GM12875 (cell line): ENCODE results near the gene ZBP1.

Experiments
- H3K4me3 ChIP-seq: one replicate; pipeline ENCODE4 v1.5.1; 2011; ENCODE audit warnings: low read depth, low read length, control low read depth
- CTCF ChIP-seq: IDR thresholded peaks from 2 replicates; pipeline ENCODE4 v1.5.1; 2011; ENCODE audit warnings: low read depth, mild to moderate bottlenecking, control low read depth, inconsistent platforms, low read length, moderate library complexity, borderline replicate concordance; ENCODE audit not compliant: insufficient read depth

ZBP1 gene

GRCh38 chr20:57590485-57591288, 29.5 kb downstream of the ZBP1 start:
- TF ChIP-seq CTCF: no peak
- no peak overlapping the region for H3K4me3 ChIP-seq

DNA sequence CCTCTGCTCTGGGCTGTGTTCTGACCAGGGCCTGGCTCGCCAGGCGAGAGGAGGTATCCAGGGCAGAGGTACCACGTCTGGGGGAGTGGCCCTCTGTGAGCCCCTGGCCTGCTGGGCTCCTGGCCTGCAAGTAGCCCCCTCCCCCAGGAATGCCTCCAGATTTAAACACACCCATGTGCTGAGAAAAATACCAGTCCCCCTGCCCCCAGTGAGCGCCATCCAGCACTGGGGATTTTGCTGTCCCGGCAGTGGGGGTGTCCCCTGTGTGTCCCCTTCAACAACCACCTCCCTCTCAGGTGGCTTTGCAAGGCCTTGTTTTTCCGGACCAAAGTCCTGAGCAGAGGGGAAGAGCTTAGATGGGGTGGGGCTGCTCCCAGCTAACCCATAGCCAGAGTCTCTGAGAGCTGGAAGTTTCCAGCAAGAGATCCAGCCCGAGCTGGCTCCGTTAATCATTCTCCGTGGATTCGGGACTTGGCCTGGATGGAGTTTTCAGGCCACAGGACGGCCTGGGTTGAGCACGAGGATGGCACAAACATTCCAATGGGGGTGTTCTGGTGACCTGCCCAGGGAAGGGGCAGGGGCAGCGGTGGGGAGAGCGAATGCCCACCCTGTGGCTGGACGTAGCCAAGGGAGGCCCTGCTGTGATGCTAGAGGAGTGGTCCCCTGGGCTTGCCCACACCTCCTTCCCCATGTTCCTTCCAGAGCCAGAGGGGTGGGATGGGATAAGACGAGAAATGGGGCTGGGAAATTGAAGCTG, 30.3 kb downstream of the ZBP1 start:
- H3K4me3 ChIP-seq: no peak overlapping the region
- no peak for TF ChIP-seq CTCF

GRCh38 chr20:57589123-57589727, 31.0 kb downstream of the ZBP1 start:
- no peak overlapping the region for H3K4me3 ChIP-seq
- TF ChIP-seq CTCF: no peak

DNA sequence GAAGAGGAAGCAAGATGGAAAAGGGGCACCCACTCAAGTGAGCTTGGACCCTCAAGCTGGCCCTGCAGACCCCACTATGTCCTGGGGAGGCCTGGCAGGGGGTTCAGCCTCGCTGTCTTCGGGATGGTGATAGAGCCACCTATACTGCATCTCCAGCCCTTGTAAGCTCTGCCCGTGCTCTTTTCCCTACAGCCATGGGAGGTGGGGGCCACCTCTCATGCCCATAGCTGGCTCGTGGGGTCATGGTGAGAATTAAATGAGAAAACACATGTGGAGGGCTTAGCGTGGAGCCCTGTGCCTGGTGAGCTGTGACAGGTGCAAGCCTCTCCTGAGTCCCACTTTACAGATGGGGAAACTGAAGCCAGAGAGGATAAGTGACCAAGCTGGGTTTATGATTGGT, 31.6 kb downstream of the ZBP1 start:
- no peak overlapping the region for H3K4me3 ChIP-seq
- no peak for TF ChIP-seq CTCF

DNA sequence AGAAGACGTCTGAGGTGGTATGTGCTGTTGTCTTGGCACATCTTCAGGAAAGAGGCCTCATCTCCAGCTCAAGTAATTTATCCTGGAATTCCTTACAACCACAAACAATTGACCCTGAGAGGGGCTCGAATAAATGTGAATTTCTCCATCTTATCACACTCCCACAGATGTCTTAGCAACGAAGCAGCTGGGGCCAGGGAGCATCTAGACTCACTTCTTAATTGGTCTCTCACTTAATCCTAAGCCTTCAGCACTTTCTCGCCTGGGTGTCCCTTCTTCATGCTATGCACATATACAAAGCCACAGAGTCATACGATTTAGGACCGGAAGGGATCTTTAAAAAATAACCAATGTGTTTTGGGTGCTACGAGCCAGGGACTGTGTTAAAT, 32.2 kb downstream of the ZBP1 start:
- no peak overlapping the region for H3K4me3 ChIP-seq
- TF ChIP-seq CTCF: no peak

GRCh38 chr20:57587278-57587988, 32.8 kb downstream of the ZBP1 start:
- no peak overlapping the region for H3K4me3 ChIP-seq
- no peak for TF ChIP-seq CTCF
